ENCODE measurements around the gene RNF213. TPM values are rescaled to one million over a fixed set of nuclear protein-coding genes. Genes with fewer than 3 reads are reported as not detected.
A peak's percentile ranks its signal among the peaks of the same experiment; 100 is the strongest.

The RNF213 gene
- total RNA-seq, 3 donors from 2014 or later, result 135 to 143 (median 136) TPM

DNA sequence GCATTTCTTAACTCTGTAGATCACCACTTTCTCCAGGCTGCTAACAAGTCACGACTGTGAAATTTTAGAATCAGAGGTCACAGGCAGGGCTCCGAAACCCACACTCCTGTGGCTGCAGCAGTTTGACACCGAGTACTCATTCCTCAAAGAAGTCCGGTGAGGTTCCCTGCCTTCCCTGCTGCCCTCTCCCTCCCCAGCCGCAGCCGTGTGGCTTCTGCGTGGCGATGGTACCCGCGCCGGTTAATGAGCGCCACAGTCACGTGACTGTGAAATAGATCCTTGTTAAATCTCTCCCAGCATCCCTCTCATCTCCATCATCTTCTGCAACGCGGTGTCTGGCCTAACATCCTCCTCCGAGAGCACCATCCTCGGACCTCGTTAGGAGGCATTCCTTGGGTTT is 89.1 kb downstream of the RNF213 start:
- Histone ChIP-seq H3K9me3 (no peaks in the 10 kb centered on the region), H3K4me3 (no peak overlapping the region), H3K36me3 (ENCODE audit: low read depth) (peaks cover 41% of the 10 kb centered on the region), H3K4me1 (ENCODE audit: low read depth) (no peaks in the 10 kb centered on the region)
- ATAC-seq (no peak), DNase-seq (no peak)
- TF ChIP-seq, protein P1, sequence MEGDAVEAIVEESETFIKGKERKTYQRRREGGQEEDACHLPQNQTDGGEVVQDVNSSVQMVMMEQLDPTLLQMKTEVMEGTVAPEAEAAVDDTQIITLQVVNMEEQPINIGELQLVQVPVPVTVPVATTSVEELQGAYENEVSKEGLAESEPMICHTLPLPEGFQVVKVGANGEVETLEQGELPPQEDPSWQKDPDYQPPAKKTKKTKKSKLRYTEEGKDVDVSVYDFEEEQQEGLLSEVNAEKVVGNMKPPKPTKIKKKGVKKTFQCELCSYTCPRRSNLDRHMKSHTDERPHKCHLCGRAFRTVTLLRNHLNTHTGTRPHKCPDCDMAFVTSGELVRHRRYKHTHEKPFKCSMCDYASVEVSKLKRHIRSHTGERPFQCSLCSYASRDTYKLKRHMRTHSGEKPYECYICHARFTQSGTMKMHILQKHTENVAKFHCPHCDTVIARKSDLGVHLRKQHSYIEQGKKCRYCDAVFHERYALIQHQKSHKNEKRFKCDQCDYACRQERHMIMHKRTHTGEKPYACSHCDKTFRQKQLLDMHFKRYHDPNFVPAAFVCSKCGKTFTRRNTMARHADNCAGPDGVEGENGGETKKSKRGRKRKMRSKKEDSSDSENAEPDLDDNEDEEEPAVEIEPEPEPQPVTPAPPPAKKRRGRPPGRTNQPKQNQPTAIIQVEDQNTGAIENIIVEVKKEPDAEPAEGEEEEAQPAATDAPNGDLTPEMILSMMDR (IDR thresholded peaks at IDR 0.05), result no peak
- intact Hi-C loops (cut with DNase I, micrococcal nuclease), result no loop called here

- no peaks in the 10 kb centered on the region for H3K4me1 ChIP-seq (ENCODE audit: low read depth)
- intact Hi-C loops (cut with DNase I, micrococcal nuclease), result no loop called here
- ATAC-seq, result no peak
- peaks cover 28% of the 10 kb centered on the region for H3K36me3 ChIP-seq (ENCODE audit: low read depth)
- TF ChIP-seq, protein P1 (IDR thresholded peaks at IDR 0.05), result no peak
- no peak overlapping the region for H3K4me3 ChIP-seq
- H3K9me3 ChIP-seq, result no peaks in the 10 kb centered on the region
- no peak for DNase-seq
Measured at GRCh38 chr17:80352216-80352895, 91.7 kb downstream of the RNF213 start.

DNA sequence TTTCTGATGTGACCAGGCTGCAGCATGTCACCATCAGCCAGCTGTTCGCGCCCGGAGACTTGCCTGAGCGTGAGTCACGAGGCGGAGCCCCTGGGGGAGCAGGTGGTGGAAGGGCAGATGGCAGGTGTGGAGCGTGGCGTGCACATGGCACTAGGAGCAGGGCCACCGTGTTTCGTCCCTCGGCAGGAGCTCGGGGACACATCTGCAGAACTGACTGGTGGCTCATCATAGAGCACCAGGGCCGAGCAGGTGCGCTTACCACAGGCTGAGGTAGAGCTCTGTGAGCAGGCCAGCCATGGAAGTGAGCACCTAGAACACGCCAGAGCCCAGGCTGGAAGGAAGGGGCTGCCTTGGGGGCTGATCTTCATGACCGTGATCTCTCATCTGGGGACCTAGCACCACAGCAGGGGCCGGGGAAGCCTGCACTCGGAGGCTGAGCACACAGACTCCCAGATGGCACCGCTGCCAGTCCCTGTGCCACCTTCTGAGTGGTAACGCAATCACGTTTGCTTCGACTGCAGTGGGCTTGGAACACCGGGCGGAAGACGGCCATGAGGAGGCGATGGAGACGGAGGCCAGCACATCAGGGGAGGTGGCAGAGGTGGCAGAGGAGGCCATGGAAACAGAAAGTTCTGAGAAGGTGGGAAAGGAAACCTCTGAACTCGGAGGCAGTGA is 92.5 kb downstream of the RNF213 start:
- no peak for ATAC-seq
- H3K36me3 ChIP-seq (ENCODE audit: low read depth), result peaks cover 24% of the 10 kb centered on the region
- no peaks in the 10 kb centered on the region for H3K4me1 ChIP-seq (ENCODE audit: low read depth)
- peak in 1 of 3 donors; percentile 9 for DNase-seq
- H3K4me3 ChIP-seq, result no peak overlapping the region
- intact Hi-C loops (cut with DNase I, micrococcal nuclease), result no loop called here
- H3K9me3 ChIP-seq, result no peaks in the 10 kb centered on the region
- TF ChIP-seq, protein P1 (IDR thresholded peaks at IDR 0.05), result no peak

GRCh38 chr17:80353718-80354275 is 93.1 kb downstream of the RNF213 start:
- H3K4me3 ChIP-seq, result no peak overlapping the region
- peaks cover 20% of the 10 kb centered on the region for H3K36me3 ChIP-seq (ENCODE audit: low read depth)
- H3K4me1 ChIP-seq (ENCODE audit: low read depth), result no peaks in the 10 kb centered on the region
- DNase-seq (peak in 1 of 3 donors; percentile 9), ATAC-seq (no peak)
- no peaks in the 10 kb centered on the region for H3K9me3 ChIP-seq
- TF ChIP-seq, protein P1 (IDR thresholded peaks at IDR 0.05), result no peak
- intact Hi-C loops (cut with DNase I, micrococcal nuclease), result no loop called here

DNA sequence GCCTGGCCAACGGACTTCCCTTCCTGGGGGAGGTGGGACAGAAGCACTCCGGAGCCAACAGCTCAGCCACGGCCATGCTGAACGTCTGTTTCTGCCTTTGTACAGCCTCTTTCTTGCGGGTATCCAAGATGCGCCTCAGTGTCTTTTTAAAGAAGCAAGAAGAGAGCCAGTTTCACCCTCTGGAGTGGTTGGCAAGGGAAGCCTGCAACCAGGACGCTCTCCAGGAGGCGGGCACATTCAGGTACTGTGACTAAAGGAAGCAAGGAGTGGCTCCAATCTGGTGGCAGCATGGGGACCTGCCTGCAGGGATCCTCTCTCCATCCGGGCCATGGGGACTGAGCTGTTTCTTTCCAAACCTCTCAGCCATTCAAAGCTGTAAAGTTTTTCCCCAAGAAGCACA is 93.7 kb downstream of the RNF213 start:
- Histone ChIP-seq H3K4me3 (no peak overlapping the region), H3K9me3 (no peaks in the 10 kb centered on the region), H3K4me1 (ENCODE audit: low read depth) (no peaks in the 10 kb centered on the region), H3K36me3 (ENCODE audit: low read depth) (peaks cover 20% of the 10 kb centered on the region)
- peak in 1 of 3 donors; percentile 2 for DNase-seq
- TF ChIP-seq, protein P1 (IDR thresholded peaks at IDR 0.05), result no peak
- intact Hi-C loops (cut with DNase I, micrococcal nuclease), result no loop called here
- no peak for ATAC-seq
